Colonic mucosa (tissue), 4 donors: ENCODE measurements around the gene DAPK2. TPM values are rescaled to one million over a fixed set of nuclear protein-coding genes. Genes with fewer than 3 reads are reported as not detected.
A peak's percentile ranks its signal among the peaks of the same experiment; 100 is the strongest.

ENCODE experiments used
- DNase-seq: peaks from one replicate; pipeline ENCODE4 v3.0.0-alpha.2; 2020
- H3K27ac ChIP-seq: fragments of 200-600 bp; one replicate; pipeline ENCODE4 v1.8.0; 2021
- H3K27me3 ChIP-seq: fragments of 200-600 bp; one replicate; pipeline ENCODE4 v1.8.0; 2021
- H3K36me3 ChIP-seq: fragments of 200-600 bp; one replicate; pipeline ENCODE4 v1.8.0; 2021
- H3K4me1 ChIP-seq: fragments of 200-600 bp; one replicate; pipeline ENCODE4 v1.8.0; 2021; ENCODE audit warnings: mild to moderate bottlenecking
- H3K4me3 ChIP-seq: fragments of 200-600 bp; one replicate; pipeline ENCODE4 v1.8.0; 2021
- H3K9ac ChIP-seq, 2 donors: one replicate each; pipeline ENCODE4 v1.7.0; 2013; ENCODE audit warnings: control low read depth in 2 of 2, low read depth in 2 of 2, low read length in 2 of 2
- H3K9me3 ChIP-seq: fragments of 200-600 bp; one replicate; pipeline ENCODE4 v1.8.0; 2021
- CTCF ChIP-seq: fragments of 200-600 bp; IDR thresholded peaks from one replicate; pipeline ENCODE4 v1.8.0; 2022; ENCODE audit warnings: antibody characterized with exemption, mild to moderate bottlenecking
- intact Hi-C: fragments of 100-400 bp; cut with DNase I; formaldehyde crosslinking; loops from one replicate; pipeline ENCODE4 v1.14.1; 2022
- total RNA-seq, 2 donors: library from RNA; stranded (reverse); fragmentation: NEBNext Ultra II Directional in 1 of 2; extraction: Animal tissue kit (Norgen Biotek cat#: 25700) in 1 of 2; gene quantifications; one replicate each; pipeline ENCODE4 v1.2.1, GENCODE V29; 2021
- donor health status: healthy.
- donor health status: DM: no; HTN: no; CAD: no.
- donor health status: DM: no; HTN: no; CAD: no.

DAPK2 gene
- total RNA-seq, 2 donors from 2014 or later, result 23.7 to 26.5 TPM

GRCh38 chr15:63983061-63983711 lies 63.1 kb downstream of the DAPK2 start:
- TF ChIP-seq CTCF, result no peak
- intact Hi-C loops, result no loop called here
- Histone ChIP-seq H3K27ac (no peak overlapping the region), H3K9ac (no peak overlapping the region), H3K4me3 (no peak overlapping the region), H3K36me3 (no peaks in the 10 kb centered on the region), H3K9me3 (no peaks in the 10 kb centered on the region), H3K27me3 (no peaks in the 10 kb centered on the region), H3K4me1 (no peaks in the 10 kb centered on the region)
- peak; percentile 7 for DNase-seq

GRCh38 chr15:63982381-63982854 lies 63.9 kb downstream of the DAPK2 start:
- H3K27ac ChIP-seq, result no peak overlapping the region
- H3K27me3 ChIP-seq, result no peaks in the 10 kb centered on the region
- no peak for TF ChIP-seq CTCF
- no peaks in the 10 kb centered on the region for H3K36me3 ChIP-seq
- intact Hi-C loops, result no loop called here
- peak; percentile 13 for DNase-seq
- no peak overlapping the region for H3K9ac ChIP-seq
- H3K4me1 ChIP-seq, result no peaks in the 10 kb centered on the region
- H3K9me3 ChIP-seq, result no peaks in the 10 kb centered on the region
- H3K4me3 ChIP-seq, result no peak overlapping the region

GRCh38 chr15:63981596-63982320 lies 64.5 kb downstream of the DAPK2 start:
- Histone ChIP-seq H3K27ac (no peak overlapping the region), H3K36me3 (no peaks in the 10 kb centered on the region), H3K27me3 (no peaks in the 10 kb centered on the region), H3K4me3 (no peak overlapping the region), H3K9ac (no peak overlapping the region), H3K9me3 (no peaks in the 10 kb centered on the region), H3K4me1 (no peaks in the 10 kb centered on the region)
- DNase-seq, result peak; percentile 5
- TF ChIP-seq CTCF, result no peak
- intact Hi-C loops, result no loop called here

GRCh38 chr15:63979262-63979793 lies 67.0 kb downstream of the DAPK2 start:
- H3K4me3 ChIP-seq, result no peak overlapping the region
- H3K4me1 ChIP-seq, result no peaks in the 10 kb centered on the region
- peak; percentile 15 for DNase-seq
- no peaks in the 10 kb centered on the region for H3K27me3 ChIP-seq
- no peaks in the 10 kb centered on the region for H3K9me3 ChIP-seq
- no peak overlapping the region for H3K27ac ChIP-seq
- no peak overlapping the region for H3K9ac ChIP-seq
- intact Hi-C loops, result no loop called here
- no peaks in the 10 kb centered on the region for H3K36me3 ChIP-seq
- TF ChIP-seq CTCF, result no peak

GRCh38 chr15:63978511-63979261 lies 67.6 kb downstream of the DAPK2 start:
- no peaks in the 10 kb centered on the region for H3K4me1 ChIP-seq
- no peaks in the 10 kb centered on the region for H3K9me3 ChIP-seq
- intact Hi-C loops, result no loop called here
- TF ChIP-seq CTCF, result no peak
- no peaks in the 10 kb centered on the region for H3K36me3 ChIP-seq
- no peak overlapping the region for H3K4me3 ChIP-seq
- no peaks in the 10 kb centered on the region for H3K27me3 ChIP-seq
- no peak overlapping the region for H3K27ac ChIP-seq
- peak; percentile 54 for DNase-seq
- H3K9ac ChIP-seq, result peak overlapping the region in 1 of 2 donors; percentile 19
